SK-N-MC (cell line): ENCODE measurements around the gene DOCK1.

Experiments
- EZH2 ChIP-seq: fragments of 200-600 bp; sonication (generic); IDR thresholded peaks from one replicate; pipeline ENCODE4 v1.6.1; 2017; ENCODE audit warnings: antibody characterized with exemption
- POLR2AphosphoS5 ChIP-seq: IDR thresholded peaks from 2 replicates; pipeline ENCODE4 v1.6.1; 2012; ENCODE audit warnings: mild to moderate bottlenecking, low read depth, low read length, borderline replicate concordance

GRCh38 chr10:127215866-127216265, 310.6 kb downstream of the DOCK1 start:
- no peak for TF ChIP-seq POLR2AphosphoS5
- no peak for TF ChIP-seq EZH2
